Cardiac fibroblast (primary cell): Measurements from ENCODE around the gene LBHD1.
"Not testable (repeated sequence)": the region's sequence is repeated elsewhere in the genome, so short reads cannot be mapped to it uniquely, and the experiment has no call there.

ENCODE experiments used
- DNase-seq, 2 donors: peaks; one replicate each; pipeline versions ENCODE4 v3.0.0 to v3.0.0-alpha.2; 2010; ENCODE audit warnings: low read depth in 2 of 2
- H3K4me3 ChIP-seq, 2 donors: replicated peaks in 1 of 2; 1 replicate in 1 of 2; 2 replicates in 1 of 2; pipeline ENCODE4 v1.5.1; 2011; ENCODE audit warnings: low read depth in 2 of 2, low read length in 2 of 2, mild to moderate bottlenecking in 2 of 2, moderate library complexity in 1 of 2
- TF ChIP-seq, protein P1 (sequence below): IDR thresholded peaks from one replicate; pipeline ENCODE4 v1.5.1; 2011; ENCODE audit warnings: low read depth, mild to moderate bottlenecking, low read length, inconsistent platforms

LBHD1 gene

DNA sequence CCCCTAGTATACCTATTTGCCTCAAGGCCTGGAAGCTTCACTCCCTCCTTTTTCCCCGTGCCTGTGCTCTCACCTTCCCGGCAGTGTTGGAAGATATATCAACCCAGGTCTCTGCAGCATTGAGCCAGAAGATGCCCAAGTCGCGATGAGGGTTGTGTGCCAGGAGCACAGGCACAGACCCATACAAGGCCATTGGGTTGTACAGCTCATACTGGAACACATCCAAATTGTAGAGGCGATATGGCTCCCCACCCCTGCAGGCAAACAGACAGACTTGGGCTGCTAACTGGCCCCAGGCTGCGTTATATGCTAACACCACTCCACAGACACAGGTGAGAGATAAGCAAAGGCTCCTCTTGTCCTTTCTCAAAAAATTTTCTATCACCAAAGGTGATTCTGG is 39.6 kb downstream of the LBHD1 start:
- no peak for DNase-seq
- TF ChIP-seq, protein P1, sequence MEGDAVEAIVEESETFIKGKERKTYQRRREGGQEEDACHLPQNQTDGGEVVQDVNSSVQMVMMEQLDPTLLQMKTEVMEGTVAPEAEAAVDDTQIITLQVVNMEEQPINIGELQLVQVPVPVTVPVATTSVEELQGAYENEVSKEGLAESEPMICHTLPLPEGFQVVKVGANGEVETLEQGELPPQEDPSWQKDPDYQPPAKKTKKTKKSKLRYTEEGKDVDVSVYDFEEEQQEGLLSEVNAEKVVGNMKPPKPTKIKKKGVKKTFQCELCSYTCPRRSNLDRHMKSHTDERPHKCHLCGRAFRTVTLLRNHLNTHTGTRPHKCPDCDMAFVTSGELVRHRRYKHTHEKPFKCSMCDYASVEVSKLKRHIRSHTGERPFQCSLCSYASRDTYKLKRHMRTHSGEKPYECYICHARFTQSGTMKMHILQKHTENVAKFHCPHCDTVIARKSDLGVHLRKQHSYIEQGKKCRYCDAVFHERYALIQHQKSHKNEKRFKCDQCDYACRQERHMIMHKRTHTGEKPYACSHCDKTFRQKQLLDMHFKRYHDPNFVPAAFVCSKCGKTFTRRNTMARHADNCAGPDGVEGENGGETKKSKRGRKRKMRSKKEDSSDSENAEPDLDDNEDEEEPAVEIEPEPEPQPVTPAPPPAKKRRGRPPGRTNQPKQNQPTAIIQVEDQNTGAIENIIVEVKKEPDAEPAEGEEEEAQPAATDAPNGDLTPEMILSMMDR: no peak
- H3K4me3 ChIP-seq: no peak overlapping the region

- H3K4me3 ChIP-seq: no peak overlapping the region
- peak in 1 of 2 donors; percentile 32 for DNase-seq
- TF ChIP-seq, protein P1: no peak
Measured at GRCh38 chr11:62627713-62628112, 44.4 kb downstream of the LBHD1 start.

- DNase-seq: no peak
- TF ChIP-seq, protein P1: no peak
- H3K4me3 ChIP-seq: no peak overlapping the region
Measured at GRCh38 chr11:62622476-62623089, 49.5 kb downstream of the LBHD1 start.

GRCh38 chr11:62621567-62622470 is 50.2 kb downstream of the LBHD1 start, which contains the start of gene B3GAT3:
Gene B3GAT3, minus strand, starts transcription at chr11:62621986. Its CDS starts 39 bp downstream, at chr11:62621947.
- DNase-seq: peak; percentile 98 to 99
- TF ChIP-seq, protein P1: no peak
- H3K4me3 ChIP-seq: peak within 1 kb of the TSS; percentile 62 to 79

DNA sequence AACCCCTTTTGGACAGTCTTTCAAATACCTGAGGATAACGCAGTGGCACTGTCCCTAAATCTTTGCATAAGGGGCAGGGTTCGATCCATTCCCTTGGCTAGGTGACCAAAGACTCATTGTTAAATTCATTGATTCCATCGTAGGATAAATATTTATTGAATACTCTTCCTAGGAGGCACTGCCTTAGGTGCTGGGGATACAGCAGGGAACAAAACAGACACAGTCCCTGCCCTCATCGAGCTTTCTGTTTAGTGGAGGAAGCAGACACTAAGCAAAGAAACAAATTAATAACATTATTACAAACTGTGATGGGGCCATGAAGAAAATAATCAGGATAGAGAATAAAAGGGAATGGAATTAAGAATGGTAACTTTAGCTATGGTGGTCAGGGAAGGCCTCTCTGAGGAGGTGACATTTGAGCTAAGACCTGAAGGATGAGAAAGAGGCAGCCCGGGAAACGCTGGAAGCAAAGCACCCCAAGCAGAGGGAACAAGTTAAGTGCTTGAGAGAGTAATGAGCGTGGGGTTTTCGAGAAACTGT is 51.0 kb downstream of the LBHD1 start:
- TF ChIP-seq, protein P1: no peak
- no peak for DNase-seq
- peak overlapping the region; percentile 62 to 79 for H3K4me3 ChIP-seq

DNA sequence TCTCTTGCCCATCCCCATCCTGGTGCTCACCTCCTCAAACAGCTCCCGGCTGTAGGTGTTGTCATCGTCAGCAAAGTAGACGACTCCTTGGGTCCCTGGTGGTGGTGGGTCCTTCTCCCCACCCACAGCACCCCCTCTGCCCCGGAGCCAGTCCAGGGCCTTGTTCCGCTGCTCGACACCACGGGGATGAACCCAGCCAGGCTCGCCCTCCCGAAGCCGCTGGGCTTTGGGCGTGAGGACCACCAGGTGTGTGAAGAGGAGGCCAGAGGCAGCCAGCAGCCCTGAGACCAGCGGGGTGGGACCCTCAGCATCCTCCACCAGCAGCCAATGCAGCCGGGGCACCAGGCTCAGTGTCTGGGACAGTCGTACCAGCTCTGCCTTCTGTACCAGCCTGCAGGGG is 55.1 kb downstream of the LBHD1 start:
- not testable (repeated sequence) for H3K4me3 ChIP-seq, DNase-seq

- TF ChIP-seq, protein P1: no peak
- no peak overlapping the region for H3K4me3 ChIP-seq
- DNase-seq: no peak
Measured at GRCh38 chr11:62615521-62615920, 56.5 kb downstream of the LBHD1 start.
